ENCODE data around the gene IRF2BP2. TPM values are rescaled to one million over a fixed set of nuclear protein-coding genes. Genes with fewer than 3 reads are reported as not detected.
"Not testable (repeated sequence)": the region's sequence is repeated elsewhere in the genome, so short reads cannot be mapped to it uniquely, and the experiment has no call there.

The IRF2BP2 gene
- total and polyA plus RNA-seq, 5 donors, result 69.3 to 123 (median 107) TPM

GRCh38 chr1:234599617-234600417, 10.2 kb downstream of the IRF2BP2 start:
- 1% methylated on average over 87 of the region's 87 CpGs for WGBS
- H3K4me3 ChIP-seq (ENCODE audit: low read length), result peak overlapping the region; percentile 44
- DNase-seq (peak; percentile 91 to 96 (median 96)), ATAC-seq (peak; percentile 93 to 94)
- peak overlapping the region; percentile 97 for H3K27ac ChIP-seq (ENCODE audit: low read length)
- no peaks in the 10 kb centered on the region for H3K4me1 ChIP-seq (ENCODE audit: control insufficient read depth, insufficient read depth, low read length)
- H3K9me3 ChIP-seq (ENCODE audit: control insufficient read depth, low read length), result no peaks in the 10 kb centered on the region
- intact Hi-C loops (cut with DNase I), result loop anchor here in 2 of 4 donors (2.0 to 10.0 kb wide), 5 partner anchors 98 to 495 kb away; no protein-coding TSS in a partner anchor
- H3K27me3 ChIP-seq (ENCODE audit: control insufficient read depth, insufficient read depth), result no peaks in the 10 kb centered on the region

- no peaks in the 10 kb centered on the region for H3K9me3 ChIP-seq (ENCODE audit: control insufficient read depth, low read length)
- H3K4me1 ChIP-seq (ENCODE audit: control insufficient read depth, insufficient read depth, low read length), result no peaks in the 10 kb centered on the region
- 5% methylated on average over 1 of the region's 1 CpG for WGBS
- no peak for ATAC-seq
- H3K27ac ChIP-seq (ENCODE audit: low read length), result peak overlapping the region; percentile 97
- intact Hi-C loops (cut with DNase I), result loop anchor here in 2 of 4 donors (5.0 to 10.0 kb wide), 3 partner anchors 97 to 496 kb away; no protein-coding TSS in a partner anchor
- H3K4me3 ChIP-seq (ENCODE audit: low read length), result peak overlapping the region; percentile 44
- peak; percentile 46 to 73 (median 71) for DNase-seq
- no peaks in the 10 kb centered on the region for H3K27me3 ChIP-seq (ENCODE audit: control insufficient read depth, insufficient read depth)
These were observed 10.9 kb downstream of the IRF2BP2 start for GRCh38 chr1:234598974-234599616.

GRCh38 chr1:234597894-234598293, 12.1 kb downstream of the IRF2BP2 start:
- intact Hi-C loops (cut with DNase I), result loop anchor here in 2 of 4 donors (5.0 to 10.0 kb wide), 3 partner anchors 96 to 497 kb away; no protein-coding TSS in a partner anchor
- 48% methylated on average over 2 of the region's 2 CpGs for WGBS
- H3K4me3 ChIP-seq (ENCODE audit: low read length), result no peak overlapping the region
- ATAC-seq (no peak), DNase-seq (peak in 1 of 3 donors; percentile 72)
- no peak overlapping the region for H3K27ac ChIP-seq (ENCODE audit: low read length)
- no peaks in the 10 kb centered on the region for H3K27me3 ChIP-seq (ENCODE audit: control insufficient read depth, insufficient read depth)
- no peaks in the 10 kb centered on the region for H3K4me1 ChIP-seq (ENCODE audit: control insufficient read depth, insufficient read depth, low read length)
- no peaks in the 10 kb centered on the region for H3K9me3 ChIP-seq (ENCODE audit: control insufficient read depth, low read length)

GRCh38 chr1:234595899-234596298, 14.1 kb downstream of the IRF2BP2 start:
- H3K9me3 ChIP-seq (ENCODE audit: control insufficient read depth, low read length), result no peaks in the 10 kb centered on the region
- 96% methylated on average over 2 of the region's 2 CpGs for WGBS
- DNase-seq, result no peak
- H3K27ac ChIP-seq (ENCODE audit: low read length), result no peak overlapping the region
- H3K4me3 ChIP-seq (ENCODE audit: low read length), result no peak overlapping the region
- no peaks in the 10 kb centered on the region for H3K4me1 ChIP-seq (ENCODE audit: control insufficient read depth, insufficient read depth, low read length)
- no peak for ATAC-seq
- no peaks in the 10 kb centered on the region for H3K27me3 ChIP-seq (ENCODE audit: control insufficient read depth, insufficient read depth)
- intact Hi-C loops (cut with DNase I), result loop anchor here in 2 of 4 donors (5.0 to 10.0 kb wide), 3 partner anchors 94 to 499 kb away; no protein-coding TSS in a partner anchor

GRCh38 chr1:234594575-234594974, 15.4 kb downstream of the IRF2BP2 start:
- not testable (repeated sequence) for H3K27me3 ChIP-seq (ENCODE audit: control insufficient read depth, insufficient read depth); H3K4me3 ChIP-seq (ENCODE audit: low read length); ATAC-seq; H3K4me1 ChIP-seq (ENCODE audit: control insufficient read depth, insufficient read depth, low read length); H3K9me3 ChIP-seq (ENCODE audit: control insufficient read depth, low read length); DNase-seq; H3K27ac ChIP-seq (ENCODE audit: low read length)
- 70% methylated on average over 4 of the region's 4 CpGs for WGBS
- intact Hi-C loops (cut with DNase I), result loop anchor here in 2 of 4 donors (5.0 to 10.0 kb wide), 3 partner anchors 92 to 500 kb away; no protein-coding TSS in a partner anchor

GRCh38 chr1:234593771-234594504, 16.0 kb downstream of the IRF2BP2 start:
- DNase-seq, result no peak
- Histone ChIP-seq H3K27ac (ENCODE audit: low read length) (no peak overlapping the region), H3K4me1 (ENCODE audit: control insufficient read depth, insufficient read depth, low read length) (peaks cover 4% of the 10 kb centered on the region), H3K4me3 (ENCODE audit: low read length) (no peak overlapping the region), H3K9me3 (ENCODE audit: control insufficient read depth, low read length) (no peaks in the 10 kb centered on the region), H3K27me3 (ENCODE audit: control insufficient read depth, insufficient read depth) (no peaks in the 10 kb centered on the region)
- intact Hi-C loops (cut with DNase I), result loop anchor here in 2 of 4 donors (5.0 to 10.0 kb wide), 3 partner anchors 92 to 501 kb away; no protein-coding TSS in a partner anchor
- no peak for ATAC-seq
- 98% methylated on average over 6 of the region's 6 CpGs for WGBS

GRCh38 chr1:234593109-234593508, 16.9 kb downstream of the IRF2BP2 start:
- 97% methylated on average over 7 of the region's 7 CpGs for WGBS
- intact Hi-C loops (cut with DNase I), result loop anchor here in 2 of 4 donors (5.0 to 10.0 kb wide), 3 partner anchors 91 to 502 kb away; no protein-coding TSS in a partner anchor

GRCh38 chr1:234592240-234592639, 17.7 kb downstream of the IRF2BP2 start:
- H3K27me3 ChIP-seq (ENCODE audit: control insufficient read depth, insufficient read depth), result no peaks in the 10 kb centered on the region
- H3K4me3 ChIP-seq (ENCODE audit: low read length), result no peak overlapping the region
- H3K9me3 ChIP-seq (ENCODE audit: control insufficient read depth, low read length), result no peaks in the 10 kb centered on the region
- ATAC-seq (no peak), DNase-seq (no peak)
- 97% methylated on average over 5 of the region's 5 CpGs for WGBS
- H3K4me1 ChIP-seq (ENCODE audit: control insufficient read depth, insufficient read depth, low read length), result peaks cover 4% of the 10 kb centered on the region
- intact Hi-C loops (cut with DNase I), result loop anchor here in 2 of 4 donors (5.0 to 10.0 kb wide), 3 partner anchors 90 to 503 kb away; no protein-coding TSS in a partner anchor
- no peak overlapping the region for H3K27ac ChIP-seq (ENCODE audit: low read length)

More at GRCh38 chr1:234593109-234593508, 16.9 kb downstream of the IRF2BP2 start:
- Histone ChIP-seq H3K27me3 (ENCODE audit: control insufficient read depth, insufficient read depth) (no peaks in the 10 kb centered on the region), H3K4me3 (ENCODE audit: low read length) (no peak overlapping the region), H3K9me3 (ENCODE audit: control insufficient read depth, low read length) (no peaks in the 10 kb centered on the region), H3K27ac (ENCODE audit: low read length) (no peak overlapping the region), H3K4me1 (ENCODE audit: control insufficient read depth, insufficient read depth, low read length) (peaks cover 4% of the 10 kb centered on the region)
- no peak for ATAC-seq
- no peak for DNase-seq

GRCh38 chr1:234591131-234591530, 18.8 kb downstream of the IRF2BP2 start:
- no peaks in the 10 kb centered on the region for H3K9me3 ChIP-seq (ENCODE audit: control insufficient read depth, low read length)
- ATAC-seq, result no peak
- DNase-seq, result no peak
- intact Hi-C loops (cut with DNase I), result loop anchor here in 2 of 4 donors (5.0 to 10.0 kb wide), 3 partner anchors 89 to 504 kb away; no protein-coding TSS in a partner anchor
- H3K27ac ChIP-seq (ENCODE audit: low read length), result no peak overlapping the region
- 98% methylated on average over 4 of the region's 4 CpGs for WGBS
- peaks cover 7% of the 10 kb centered on the region for H3K4me1 ChIP-seq (ENCODE audit: control insufficient read depth, insufficient read depth, low read length)
- H3K27me3 ChIP-seq (ENCODE audit: control insufficient read depth, insufficient read depth), result no peaks in the 10 kb centered on the region
- no peak overlapping the region for H3K4me3 ChIP-seq (ENCODE audit: low read length)

- 82% methylated on average over 7 of the region's 7 CpGs for WGBS
- Histone ChIP-seq H3K27me3 (ENCODE audit: control insufficient read depth, insufficient read depth) (no peaks in the 10 kb centered on the region), H3K27ac (ENCODE audit: low read length) (peak overlapping the region; percentile 47), H3K4me1 (ENCODE audit: control insufficient read depth, insufficient read depth, low read length) (peaks cover 11% of the 10 kb centered on the region), H3K9me3 (ENCODE audit: control insufficient read depth, low read length) (no peaks in the 10 kb centered on the region), H3K4me3 (ENCODE audit: low read length) (no peak overlapping the region)
- DNase-seq (no peak), ATAC-seq (peak; percentile 16 to 22)
- intact Hi-C loops (cut with DNase I), result loop anchor here in 2 of 4 donors (5.0 to 10.0 kb wide), 4 partner anchors 55 to 505 kb away; no protein-coding TSS in a partner anchor
These were observed 19.9 kb downstream of the IRF2BP2 start for GRCh38 chr1:234589854-234590620.
